Measurements from ENCODE around the gene MT1E.
"Not testable (repeated sequence)": the region's sequence is repeated elsewhere in the genome, so short reads cannot be mapped to it uniquely, and the experiment has no call there.

MT1E gene

GRCh38 chr16:56607675-56608042, 17.9 kb upstream of the MT1E start:
- no peak for DNase-seq

- DNase-seq: peak; percentile 94
These were observed 17.3 kb upstream of the MT1E start, which contains the start of gene MT2A for GRCh38 chr16:56608043-56608875. TSS of gene MT2A (plus strand) at chr16:56608584. CDS start at chr16:56608656, 72 bp downstream.

- peak; percentile 56 for DNase-seq
These were observed 16.6 kb upstream of the MT1E start for GRCh38 chr16:56608876-56609462.

- DNase-seq: peak; percentile 67
These were observed 16.1 kb upstream of the MT1E start for GRCh38 chr16:56609463-56609921.

- DNase-seq: peak; percentile 82
These were observed 15.5 kb upstream of the MT1E start for GRCh38 chr16:56610017-56610608.

- no peak for DNase-seq
These were observed 14.9 kb upstream of the MT1E start for GRCh38 chr16:56610609-56611111.

- DNase-seq: no peak
These were observed 14.2 kb upstream of the MT1E start for GRCh38 chr16:56611281-56611833.

- DNase-seq: no peak
These were observed 11.9 kb upstream of the MT1E start for GRCh38 chr16:56613706-56614105.

GRCh38 chr16:56614549-56614991, 11.0 kb upstream of the MT1E start:
- no peak for DNase-seq

GRCh38 chr16:56615353-56615752, 10.2 kb upstream of the MT1E start:
- no peak for DNase-seq

- no peak for DNase-seq
These were observed 8.9 kb upstream of the MT1E start for GRCh38 chr16:56616608-56617211.

- DNase-seq: peak; percentile 47
These were observed 8.1 kb upstream of the MT1E start for GRCh38 chr16:56617212-56618085.

- DNase-seq: no peak
These were observed 7.4 kb upstream of the MT1E start for GRCh38 chr16:56618138-56618537.

GRCh38 chr16:56620339-56620897, 5.2 kb upstream of the MT1E start:
- DNase-seq: no peak

GRCh38 chr16:56621665-56622445, 3.7 kb upstream of the MT1E start:
- DNase-seq: not testable (repeated sequence)

- not testable (repeated sequence) for DNase-seq
These were observed 2.4 kb upstream of the MT1E start for GRCh38 chr16:56623184-56623583.

GRCh38 chr16:56623637-56624036, 1.9 kb upstream of the MT1E start:
- DNase-seq: no peak

GRCh38 chr16:56625943-56626654, 518 bp downstream of the MT1E start:
- no peak for DNase-seq

- no peak for DNase-seq
These were observed 1.1 kb downstream of the MT1E start for GRCh38 chr16:56626685-56627084.

Data from NCI-H69 (cell line).